Upper lobe of left lung (tissue), 4 donors: ENCODE results near the gene CYSTM1.

Source experiments
- EP300 ChIP-seq, 4 donors: sonication (generic); formaldehyde crosslinking; IDR thresholded peaks; one replicate each; pipeline ENCODE4 v1.5.1; 2017; ENCODE audit warnings: antibody characterized with exemption in 4 of 4, control low read depth in 2 of 4
- POLR2A ChIP-seq, 4 donors: fragments of 450-650 bp; IDR thresholded peaks; one replicate each; pipeline ENCODE4 v1.5.1; 2016 to 2017; ENCODE audit warnings: antibody characterized with exemption in 4 of 4, mild to moderate bottlenecking in 2 of 4
- POLR2AphosphoS5 ChIP-seq, 2 donors: sonication (generic); formaldehyde crosslinking; IDR thresholded peaks; one replicate each; pipeline ENCODE4 v1.5.1; 2017; ENCODE audit warnings: antibody characterized with exemption in 2 of 2
- TF ChIP-seq, protein P1 (sequence below), 6 experiments: fragments of 450-650 bp in 4 of 6; fragments of 200-600 bp in 2 of 6; sonication (generic) in 2 of 6; IDR thresholded peaks; one replicate each; pipeline ENCODE4 v1.5.1; 2016 to 2019; ENCODE audit warnings: antibody characterized with exemption in 6 of 6

DNA sequence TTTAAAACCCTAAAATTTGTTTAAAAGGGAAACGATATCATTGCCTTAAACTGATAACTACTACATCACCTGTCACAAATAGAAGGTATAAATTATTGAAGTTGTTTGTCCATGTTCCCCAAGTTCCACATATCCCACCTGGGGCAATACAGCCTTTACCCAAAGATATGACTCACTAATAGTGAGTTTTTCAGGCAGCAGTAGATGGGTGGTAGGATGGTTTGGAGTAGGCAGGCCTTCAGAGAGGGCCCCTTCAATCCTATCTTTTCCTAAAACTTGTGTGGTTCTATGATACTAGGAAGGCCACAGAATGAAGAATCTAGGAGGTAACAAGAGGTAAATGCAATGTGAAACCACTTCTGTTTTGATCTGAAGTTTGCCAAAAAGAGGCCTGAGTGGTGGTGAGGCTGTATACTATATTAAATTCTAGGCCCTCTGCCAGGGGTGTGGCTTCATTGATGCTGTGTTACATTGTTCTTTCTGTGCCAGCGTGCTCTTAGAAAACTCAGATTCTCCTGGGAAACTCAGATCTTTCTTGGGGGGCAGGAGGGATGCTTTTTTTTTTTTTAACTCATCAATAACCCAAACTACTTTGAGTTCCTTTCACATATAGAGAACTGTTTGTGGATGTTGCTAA is 7.2 kb downstream of the CYSTM1 start:
- TF ChIP-seq POLR2A (IDR thresholded peaks at IDR 0.05) (no peak), EP300 (IDR thresholded peaks at IDR 0.05) (no peak), POLR2AphosphoS5 (IDR thresholded peaks at IDR 0.05) (no peak)
- TF ChIP-seq, protein P1, sequence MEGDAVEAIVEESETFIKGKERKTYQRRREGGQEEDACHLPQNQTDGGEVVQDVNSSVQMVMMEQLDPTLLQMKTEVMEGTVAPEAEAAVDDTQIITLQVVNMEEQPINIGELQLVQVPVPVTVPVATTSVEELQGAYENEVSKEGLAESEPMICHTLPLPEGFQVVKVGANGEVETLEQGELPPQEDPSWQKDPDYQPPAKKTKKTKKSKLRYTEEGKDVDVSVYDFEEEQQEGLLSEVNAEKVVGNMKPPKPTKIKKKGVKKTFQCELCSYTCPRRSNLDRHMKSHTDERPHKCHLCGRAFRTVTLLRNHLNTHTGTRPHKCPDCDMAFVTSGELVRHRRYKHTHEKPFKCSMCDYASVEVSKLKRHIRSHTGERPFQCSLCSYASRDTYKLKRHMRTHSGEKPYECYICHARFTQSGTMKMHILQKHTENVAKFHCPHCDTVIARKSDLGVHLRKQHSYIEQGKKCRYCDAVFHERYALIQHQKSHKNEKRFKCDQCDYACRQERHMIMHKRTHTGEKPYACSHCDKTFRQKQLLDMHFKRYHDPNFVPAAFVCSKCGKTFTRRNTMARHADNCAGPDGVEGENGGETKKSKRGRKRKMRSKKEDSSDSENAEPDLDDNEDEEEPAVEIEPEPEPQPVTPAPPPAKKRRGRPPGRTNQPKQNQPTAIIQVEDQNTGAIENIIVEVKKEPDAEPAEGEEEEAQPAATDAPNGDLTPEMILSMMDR (IDR thresholded peaks at IDR 0.05): no peak
